NCI-H82 treated with DMSO at 0.1 percent for 48 hours (cell line): ENCODE data around the gene SLC43A1.
A peak's percentile ranks its signal among the peaks of the same experiment; 100 is the strongest.
"Not testable (repeated sequence)": the region's sequence is repeated elsewhere in the genome, so short reads cannot be mapped to it uniquely, and the experiment has no call there.

Experiments used
- DNase-seq: peaks from one replicate; lab custom pipeline; 2025; ENCODE audit not compliant: unreplicated experiment; lab: John Stamatoyannopoulos, UW

Gene SLC43A1

DNA sequence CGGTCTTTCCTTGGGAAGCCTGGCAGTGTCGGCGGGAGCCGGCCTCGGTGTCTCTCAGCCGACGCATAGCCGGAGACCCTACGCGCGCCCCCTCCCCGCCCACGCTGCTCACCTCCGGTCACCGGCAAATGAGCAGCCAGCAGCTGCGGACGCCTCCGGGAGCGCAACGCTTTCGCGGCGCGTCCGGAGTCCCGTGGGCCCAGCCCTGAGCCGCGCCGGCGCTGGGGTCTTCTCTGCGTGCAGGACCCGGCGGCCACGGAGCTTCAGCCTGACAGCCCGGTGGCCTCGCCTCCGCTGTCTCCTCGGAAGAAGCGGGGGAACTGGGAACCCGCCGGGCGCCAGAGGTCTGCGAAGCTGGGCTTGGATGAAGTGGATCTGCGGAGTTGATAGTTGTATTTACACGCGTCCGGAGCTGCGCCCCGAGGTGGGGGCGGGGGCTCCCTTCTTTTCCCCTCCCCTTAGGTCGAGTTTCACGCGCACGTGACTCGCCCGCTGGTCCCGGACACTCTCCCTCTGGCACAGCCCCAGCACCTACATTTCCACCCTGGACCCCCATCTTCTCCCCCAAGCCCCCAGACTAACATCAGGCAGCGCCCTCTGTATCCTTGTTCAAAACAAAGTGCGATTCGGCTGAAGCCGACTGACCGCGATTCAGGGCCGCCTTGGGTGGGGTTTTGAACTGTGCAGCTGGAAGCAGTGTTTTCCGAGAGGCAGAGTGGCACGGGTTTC lies at the start of gene SLC43A1:
Gene SLC43A1, minus strand, starts transcription at position 371 of the 729 bp plus-strand sequence. CDS start 1,591 bp downstream, outside the sequence.
- DNase-seq, result no peak

DNA sequence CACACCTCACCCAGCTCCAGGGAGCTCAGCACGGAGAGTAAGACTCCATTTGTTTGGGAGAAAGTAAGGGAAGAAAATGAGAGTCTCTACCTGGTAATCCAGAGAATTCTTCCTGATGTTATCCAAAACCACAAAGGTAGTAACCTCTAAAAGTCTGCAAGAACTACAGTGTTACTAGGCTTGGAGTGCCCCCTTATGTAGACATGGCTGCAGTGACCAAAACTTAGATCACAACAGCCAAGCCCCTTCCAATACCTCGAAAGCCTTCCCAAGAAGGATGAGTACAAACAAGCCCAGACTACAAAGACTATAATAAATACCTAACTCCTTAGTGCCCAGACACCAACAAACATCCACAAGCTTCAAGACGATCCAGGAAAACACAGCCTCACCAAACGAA lies 47.1 kb upstream of the SLC43A1 start:
- peak; percentile 20 for DNase-seq

DNA sequence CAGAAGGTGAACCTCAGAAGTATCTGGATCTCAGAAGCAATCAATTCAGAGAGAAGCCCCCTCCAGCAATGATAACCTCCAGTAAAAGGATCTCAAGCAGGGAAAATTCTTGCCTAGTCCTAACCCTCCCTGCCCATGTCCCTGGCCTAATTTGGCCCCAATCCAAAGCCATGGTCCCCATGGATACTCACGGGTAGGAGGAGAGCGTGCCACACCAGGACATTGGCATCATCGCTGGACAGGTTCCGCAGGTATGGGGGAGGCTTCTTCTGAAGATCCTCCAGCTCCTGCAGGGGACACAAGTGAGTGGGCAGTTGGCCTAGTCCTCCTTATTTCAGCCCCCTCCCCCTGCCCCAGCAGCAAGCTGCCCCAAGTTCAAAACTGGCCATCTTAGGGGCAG lies 44.6 kb upstream of the SLC43A1 start:
- no peak for DNase-seq

DNA sequence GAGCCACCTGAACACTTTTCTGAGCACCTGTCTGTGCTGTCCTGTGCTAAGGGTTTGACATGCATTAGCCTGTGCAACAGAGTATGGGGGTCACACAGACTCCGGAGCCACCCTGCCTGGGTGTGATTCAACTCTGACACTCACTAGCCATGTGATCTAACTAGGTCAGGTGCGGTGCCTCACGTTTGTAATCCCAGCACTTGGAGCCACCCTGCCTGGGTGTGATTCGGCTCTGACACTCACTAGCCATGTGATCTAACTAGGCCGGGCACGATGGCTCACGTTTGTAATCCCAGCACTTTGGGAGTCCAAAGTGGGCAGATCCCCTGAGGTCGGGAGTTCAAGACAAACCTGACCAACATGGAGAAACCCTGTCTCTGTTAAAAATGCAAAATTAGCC lies 40.5 kb upstream of the SLC43A1 start:
- no peak for DNase-seq

DNA sequence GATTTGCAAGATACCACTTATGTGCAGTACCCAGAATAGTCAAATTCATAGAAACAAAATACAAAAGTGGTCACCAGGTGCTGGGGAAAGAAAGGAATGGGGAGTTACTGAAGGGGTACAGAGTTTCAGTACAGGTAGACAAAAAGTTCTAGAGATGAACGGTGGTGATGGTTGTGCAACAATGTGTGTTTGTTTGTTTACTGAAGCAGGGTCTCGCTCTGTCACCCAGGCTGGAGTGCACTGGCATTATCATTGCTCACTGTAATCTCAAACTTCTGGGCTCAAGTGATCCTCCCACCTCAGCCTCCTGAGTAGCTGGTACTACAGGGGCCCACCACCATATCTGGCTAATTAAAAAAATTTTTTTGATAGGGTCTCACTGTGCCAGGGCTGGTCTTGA lies 39.9 kb upstream of the SLC43A1 start:
- no peak for DNase-seq

DNA sequence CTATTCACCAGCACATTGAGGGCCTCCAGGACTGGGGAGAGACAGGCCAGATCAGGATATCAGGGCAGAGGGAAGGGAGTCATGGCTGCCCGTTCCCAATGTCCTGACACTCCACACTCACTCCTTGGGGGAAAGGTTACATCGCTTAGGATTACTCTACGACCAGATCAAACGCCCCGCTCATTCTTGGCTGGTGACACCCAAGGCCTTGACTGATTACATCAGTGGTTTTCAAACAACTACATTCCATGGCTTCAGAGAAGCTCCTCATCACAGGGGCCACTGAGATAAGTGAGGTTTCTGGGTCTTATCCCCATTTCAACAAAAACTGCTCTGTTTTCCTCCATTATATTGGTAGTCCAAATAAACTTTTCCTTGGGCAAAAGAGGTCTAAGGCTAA lies 37.0 kb upstream of the SLC43A1 start:
- DNase-seq, result no peak

DNA sequence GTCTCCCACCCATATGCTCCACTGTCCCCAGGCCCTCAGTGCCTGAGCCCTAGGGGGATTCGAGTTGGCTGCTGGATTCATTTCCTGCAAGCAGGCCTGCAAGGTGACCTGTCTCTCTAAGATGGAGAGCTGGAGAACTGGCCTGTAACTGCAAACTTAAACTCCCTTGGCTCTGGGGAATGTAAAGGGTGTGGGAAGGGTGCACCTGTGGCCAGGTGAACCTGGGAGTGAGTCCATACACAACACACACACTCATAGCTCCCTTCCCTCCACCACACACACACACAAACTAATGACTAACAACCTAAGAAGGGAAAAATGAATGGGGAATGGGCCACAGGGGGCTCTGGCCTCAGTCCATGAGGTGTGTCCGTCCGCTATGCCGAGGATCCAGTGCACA lies 36.4 kb upstream of the SLC43A1 start:
- no peak for DNase-seq

DNA sequence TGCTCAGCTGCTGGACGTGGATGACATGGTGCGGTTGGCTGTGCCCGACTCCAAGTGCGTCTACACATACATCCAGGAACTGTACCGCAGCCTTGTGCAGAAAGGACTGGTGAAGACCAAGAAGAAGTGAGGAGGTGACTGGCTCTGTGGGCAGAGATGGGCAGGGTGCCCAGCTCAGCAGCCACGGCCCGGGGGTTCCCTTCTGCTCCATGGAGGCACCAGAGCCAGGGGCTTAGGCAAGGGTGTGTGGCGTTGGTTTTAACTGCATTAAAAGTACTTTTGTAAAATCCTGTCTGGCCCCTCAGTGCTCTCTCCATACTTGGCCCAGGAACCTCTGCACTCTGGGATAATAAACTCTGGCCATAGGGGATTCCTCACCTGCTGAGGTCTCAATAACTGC lies 34.5 kb upstream of the SLC43A1 start:
- DNase-seq, result no peak

DNA sequence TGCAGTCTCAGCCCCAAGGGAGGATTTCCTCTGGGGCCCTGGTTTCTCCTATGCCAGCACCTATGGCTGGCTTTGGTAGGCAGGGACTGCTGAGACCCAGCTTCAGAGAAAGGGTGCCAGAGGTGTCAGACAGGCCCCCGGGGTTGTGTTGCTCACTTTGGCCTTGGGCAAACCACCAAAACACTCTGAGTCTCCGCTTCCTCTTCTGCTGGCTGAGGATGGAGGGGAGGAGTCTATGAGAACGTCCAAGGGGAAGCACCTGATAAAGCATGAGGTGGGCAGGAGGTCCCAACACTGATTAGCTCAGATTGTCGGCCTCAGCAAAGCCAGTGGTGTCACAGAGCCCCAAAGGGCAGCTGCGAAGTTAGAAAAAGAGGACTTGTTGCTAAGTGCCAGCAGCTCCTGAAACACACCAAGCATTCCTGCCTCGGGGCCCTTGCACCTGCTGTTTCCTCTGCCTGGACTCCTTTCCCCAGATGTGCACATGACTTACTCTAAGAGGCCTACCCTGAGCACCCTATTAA lies 32.4 kb upstream of the SLC43A1 start:
- no peak for DNase-seq

DNA sequence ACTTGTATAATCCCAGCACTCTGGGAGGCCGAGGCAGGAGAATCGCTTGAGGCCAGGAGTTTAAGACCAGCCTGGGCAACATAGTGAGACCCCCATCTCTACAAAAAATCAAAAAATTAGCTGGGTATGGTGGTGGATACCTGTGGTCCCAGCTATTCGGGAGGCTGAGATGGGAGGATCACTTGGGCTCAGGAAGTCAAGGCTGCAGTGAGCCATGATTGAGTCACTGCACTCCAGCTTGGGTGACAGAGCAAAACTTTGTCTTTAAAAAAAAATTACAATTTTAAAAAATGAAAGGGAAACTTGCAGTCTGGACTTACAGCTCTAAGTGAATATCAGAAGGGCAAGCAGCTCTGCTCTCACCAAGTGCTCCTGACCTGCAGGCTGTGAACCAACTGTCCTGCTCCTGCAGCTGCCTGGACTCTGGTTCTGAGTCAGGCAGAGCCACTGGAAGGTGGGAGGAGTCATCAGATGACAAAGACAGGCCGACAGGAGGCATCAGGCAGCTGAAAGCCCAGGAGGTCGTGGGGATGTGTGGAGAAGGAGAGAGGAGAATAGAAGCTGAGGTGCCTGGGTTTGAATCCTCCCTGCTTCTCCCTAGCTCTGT lies 31.5 kb upstream of the SLC43A1 start:
- no peak for DNase-seq

DNA sequence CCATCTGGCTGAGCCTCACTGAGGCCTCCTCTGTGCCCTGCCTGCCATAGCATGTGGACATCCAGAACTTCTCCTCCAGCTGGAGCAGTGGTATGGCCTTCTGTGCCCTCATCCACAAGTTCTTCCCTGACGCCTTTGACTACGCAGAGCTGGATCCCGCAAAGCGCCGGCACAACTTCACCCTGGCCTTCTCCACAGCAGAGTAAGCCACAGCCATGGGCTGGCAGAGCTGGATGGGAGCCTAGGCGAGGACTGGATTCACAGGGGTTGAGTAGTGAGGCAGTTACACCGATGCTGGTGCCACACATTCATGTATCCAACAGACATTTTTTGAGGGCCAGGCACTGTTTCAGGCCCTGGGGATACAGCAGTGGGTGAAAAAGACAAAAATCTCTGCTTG lies 30.9 kb upstream of the SLC43A1 start:
- DNase-seq, result no peak

DNA sequence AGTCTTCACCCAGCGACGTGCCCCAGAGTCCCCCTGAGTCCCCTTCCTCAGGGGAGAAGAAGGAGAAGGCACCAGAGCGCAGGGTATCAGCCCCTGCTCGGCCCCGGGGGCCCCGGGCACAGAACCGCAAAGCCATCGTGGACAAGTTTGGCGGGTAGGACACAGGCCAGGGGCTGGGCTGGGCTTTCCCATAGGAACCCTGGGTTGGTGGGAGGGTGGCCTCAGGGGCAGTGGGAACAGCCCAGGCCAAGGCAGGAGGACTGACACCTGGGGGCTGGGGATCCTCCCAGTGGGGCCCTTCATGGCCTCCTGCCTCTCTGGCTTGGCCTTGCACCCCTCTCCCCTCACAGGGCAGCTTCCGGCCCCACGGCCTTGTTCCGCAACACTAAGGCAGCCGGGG lies 30.4 kb upstream of the SLC43A1 start:
- no peak for DNase-seq

DNA sequence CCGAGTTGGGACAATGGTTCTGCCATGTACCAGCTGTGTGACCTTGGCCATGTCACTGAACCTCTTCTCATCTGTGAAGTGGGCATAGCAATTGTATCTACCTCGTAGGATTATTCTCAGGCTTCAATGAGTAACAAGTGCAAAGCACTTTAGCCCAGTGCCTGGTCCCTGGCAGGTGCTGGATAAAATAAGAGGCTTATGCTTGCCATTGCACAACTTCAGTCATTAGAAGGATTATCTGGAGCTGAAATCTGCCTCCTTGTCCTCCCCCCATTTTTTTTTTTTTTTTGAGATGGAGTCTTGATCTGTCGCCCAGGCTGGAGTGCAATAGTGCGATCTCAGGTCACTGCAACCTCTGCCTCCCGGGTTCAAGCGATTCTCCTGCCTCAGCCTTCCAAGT lies 29.1 kb upstream of the SLC43A1 start:
- peak; percentile 92 for DNase-seq

DNA sequence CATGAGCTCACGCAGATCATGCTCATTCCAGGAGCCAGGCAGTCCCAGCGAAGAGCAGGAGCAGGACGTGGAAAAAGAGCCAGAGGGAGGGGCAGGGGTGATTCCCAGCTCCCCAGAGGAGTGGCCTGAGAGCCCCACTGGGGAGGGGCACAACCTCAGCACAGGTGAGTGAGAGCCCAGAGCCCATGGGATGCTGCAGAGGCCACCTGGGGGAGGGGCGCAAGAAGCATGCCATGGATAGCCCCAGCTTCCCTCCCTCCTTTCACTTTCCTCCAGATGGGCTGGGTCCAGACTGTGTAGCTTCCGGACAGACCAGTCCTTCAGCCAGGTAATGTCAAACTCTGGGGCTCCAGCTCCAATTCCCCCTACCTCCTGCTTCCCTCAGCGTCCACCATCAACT lies 28.1 kb upstream of the SLC43A1 start:
- DNase-seq, result no peak

DNA sequence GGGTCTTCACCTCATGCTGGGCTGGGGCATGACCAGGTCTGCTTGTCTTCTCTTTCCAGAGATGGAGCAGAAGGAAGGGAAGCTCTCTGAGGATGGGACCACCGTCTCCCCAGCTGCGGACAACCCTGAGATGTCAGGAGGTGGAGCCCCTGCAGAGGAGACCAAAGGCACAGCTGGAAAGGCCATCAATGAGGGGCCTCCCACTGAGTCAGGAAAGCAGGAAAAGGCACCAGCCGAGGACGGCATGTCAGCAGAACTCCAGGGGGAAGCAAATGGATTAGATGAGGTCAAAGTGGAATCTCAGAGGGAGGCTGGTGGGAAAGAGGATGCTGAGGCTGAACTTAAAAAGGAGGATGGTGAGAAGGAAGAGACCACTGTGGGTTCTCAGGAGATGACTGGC lies 27.1 kb upstream of the SLC43A1 start:
- no peak for DNase-seq

DNA sequence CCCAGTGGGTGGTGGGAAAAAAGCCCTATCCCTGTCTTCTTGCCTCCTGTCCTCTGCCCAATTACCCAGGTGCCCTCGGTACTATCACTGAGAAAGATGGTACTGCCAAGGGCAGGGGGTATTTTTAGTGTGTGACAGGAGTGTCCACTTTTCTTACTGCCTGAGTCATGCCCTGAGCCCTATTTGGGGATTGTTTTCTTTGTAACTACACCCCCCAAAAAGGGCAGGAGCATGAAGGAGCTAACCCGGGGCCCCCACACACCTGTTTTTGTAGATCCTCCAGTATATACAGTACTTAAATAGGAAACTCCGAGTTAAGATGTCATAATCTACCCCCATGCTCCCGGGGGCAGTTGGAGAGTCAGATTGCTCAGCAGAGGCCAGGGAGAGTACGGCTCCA lies 25.7 kb upstream of the SLC43A1 start:
- no peak for DNase-seq

DNA sequence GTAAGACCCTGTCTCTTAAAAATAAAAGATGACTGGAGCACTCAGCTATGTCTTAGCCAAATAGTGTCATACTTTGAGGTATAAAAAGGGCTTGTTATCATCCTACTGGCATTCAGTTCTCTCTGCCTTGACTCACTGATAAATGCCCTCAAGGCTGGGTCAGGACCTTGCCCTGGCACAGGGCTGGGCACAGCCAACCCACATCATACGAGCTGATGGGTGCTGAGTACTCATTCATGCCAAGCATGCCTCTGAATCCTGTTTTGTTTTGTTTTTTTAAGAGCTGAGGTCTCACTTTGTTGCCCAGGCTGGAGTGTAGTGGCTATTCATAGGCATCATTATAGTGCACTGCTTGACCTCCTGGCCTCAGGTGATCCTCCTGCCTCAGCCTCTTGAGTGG lies 23.8 kb upstream of the SLC43A1 start:
- no peak for DNase-seq

DNA sequence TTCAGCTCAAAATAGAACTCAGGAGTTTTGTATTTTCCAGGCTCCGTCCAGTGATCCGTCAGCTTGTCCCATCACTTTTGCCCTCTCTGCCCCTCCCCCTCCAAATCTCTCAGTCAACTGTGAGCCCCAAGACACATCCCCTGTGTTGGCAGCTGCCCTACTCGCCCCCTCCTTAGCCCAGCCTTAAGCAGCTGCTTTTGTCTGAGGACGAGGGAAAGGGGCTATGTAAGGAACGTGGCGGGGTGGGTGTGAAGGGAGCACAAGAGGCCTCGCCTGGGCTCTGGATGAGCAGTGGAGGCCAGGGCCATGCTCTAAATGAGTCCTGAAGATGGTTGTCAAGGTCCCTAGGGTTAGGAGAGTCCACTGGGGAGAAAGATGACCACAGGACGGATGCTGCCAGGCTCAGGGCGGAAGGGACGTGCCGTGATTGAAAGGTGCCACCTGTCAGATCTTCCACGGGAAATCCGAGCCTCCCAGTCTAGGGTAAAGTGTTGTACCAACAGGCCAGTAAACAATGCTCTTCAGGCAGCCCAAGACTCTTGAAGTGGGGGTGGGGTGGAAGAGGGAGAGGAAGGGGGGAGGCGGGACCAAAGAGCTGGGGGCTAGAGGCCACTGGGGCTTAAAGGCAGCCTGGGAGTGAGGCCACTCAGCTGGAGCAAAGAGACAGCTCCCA lies 21.6 kb upstream of the SLC43A1 start, which contains the start of gene SMTNL1:
Gene SMTNL1, plus strand, starts transcription at position 649 of the 673 bp plus-strand sequence. CDS start 5,048 bp downstream, outside the sequence.
- peak; percentile 12 for DNase-seq

DNA sequence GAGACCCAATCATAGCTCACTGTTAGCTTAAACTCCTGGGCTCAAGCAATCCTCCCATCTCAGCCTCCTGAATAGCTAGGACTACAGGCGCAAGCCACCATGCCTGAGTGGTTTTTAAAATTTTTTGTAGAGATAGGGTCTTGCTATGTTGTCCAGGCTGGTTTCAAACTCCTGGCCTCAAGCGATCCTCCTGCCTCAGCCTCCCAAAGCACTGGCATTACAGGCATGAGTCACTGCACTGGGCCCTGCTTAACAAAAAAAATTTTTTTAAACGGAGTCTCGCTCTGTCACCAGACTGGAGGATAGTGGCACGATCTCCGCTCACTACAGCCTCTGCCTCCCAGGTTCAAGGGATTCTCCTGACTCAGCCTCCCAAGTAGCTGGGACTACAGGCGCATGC lies 18.9 kb upstream of the SLC43A1 start:
- DNase-seq, result not testable (repeated sequence)

DNA sequence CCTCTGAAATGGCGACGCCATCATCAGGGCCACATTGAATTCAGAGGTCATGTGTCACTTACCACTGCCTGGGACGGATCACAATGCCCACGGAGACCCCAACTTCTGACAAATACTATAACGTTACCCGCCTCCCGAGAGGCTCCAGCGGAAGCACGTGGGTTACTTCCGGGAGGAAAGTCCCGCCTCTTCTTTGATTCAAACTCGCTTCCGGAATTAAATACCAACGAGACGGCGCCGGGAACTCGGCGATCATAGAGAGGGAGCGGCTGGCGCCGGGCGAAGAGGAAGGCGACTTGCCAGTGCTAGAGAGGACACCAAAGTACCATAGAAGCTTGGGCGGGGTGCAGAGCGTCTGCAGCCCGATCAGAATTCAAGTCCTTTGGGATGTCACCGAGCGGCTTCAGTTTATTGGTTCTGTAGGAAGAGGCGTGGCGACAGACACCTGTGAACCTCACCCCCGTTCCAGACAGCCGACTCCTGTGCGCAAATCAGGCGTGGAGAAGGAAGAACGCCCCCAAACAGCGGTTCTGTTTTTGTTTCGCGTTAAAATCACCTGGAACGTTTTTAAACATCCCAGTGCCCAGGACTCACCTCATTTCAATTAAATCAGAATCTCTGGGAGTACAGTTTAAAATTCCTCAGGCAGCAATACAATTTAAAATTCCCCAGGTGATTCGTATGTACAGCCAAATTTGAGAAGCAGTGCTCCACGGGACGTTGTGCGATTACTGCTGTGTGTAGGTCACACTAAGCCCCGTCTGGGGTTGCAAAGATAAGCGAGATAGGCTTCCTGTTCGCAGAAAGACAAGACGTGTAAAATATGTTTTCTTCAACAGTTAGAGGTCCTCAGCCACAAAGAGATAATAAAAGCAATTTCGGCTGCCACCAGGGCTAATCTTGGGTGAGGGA lies 15.3 kb upstream of the SLC43A1 start, which contains the start of gene TIMM10:
Gene TIMM10, minus strand, starts transcription at position 159 of the 912 bp plus-strand sequence. CDS start 565 bp downstream, outside the sequence.
- DNase-seq, result peak; percentile 98

DNA sequence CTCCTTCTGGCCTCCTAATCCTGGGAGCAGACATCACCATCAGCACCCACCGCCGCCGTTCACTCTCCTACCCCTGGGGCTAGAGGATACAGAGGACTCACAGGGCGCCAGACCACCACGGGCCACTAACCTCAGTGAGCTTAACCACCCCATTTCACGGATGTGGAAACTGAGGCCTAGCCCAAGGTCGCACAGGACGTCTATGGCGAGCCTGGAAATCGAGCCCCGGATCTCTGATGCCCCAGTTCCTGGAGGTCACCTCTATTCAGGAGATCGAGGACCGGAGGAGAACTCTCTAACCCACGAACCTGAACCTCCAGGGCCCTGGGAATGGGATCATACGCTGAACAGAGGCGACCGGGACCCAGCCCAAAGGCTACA lies 14.7 kb upstream of the SLC43A1 start:
- DNase-seq, result no peak
